HepG2 (cell line): ENCODE results near the gene OTUD7B. TPM values are rescaled to one million over a fixed set of nuclear protein-coding genes. Genes with fewer than 3 reads are reported as not detected.
A peak's percentile ranks its signal among the peaks of the same experiment; 100 is the strongest.

Experiments used
- ATF7-NPFF ChIP-seq: sonication (generic); formaldehyde crosslinking; IDR thresholded peaks from 2 replicates; pipeline ENCODE4 v1.8.1; 2023; ENCODE audit warnings: mild to moderate bottlenecking, low read depth, missing genetic modification reagents, moderate library complexity
- ATM ChIP-seq: fragments of 450-650 bp; IDR thresholded peaks from 2 replicates; pipeline ENCODE4 v1.7.1; 2017; ENCODE audit warnings: mild to moderate bottlenecking, borderline replicate concordance
- HNRNPUL1 ChIP-seq: fragments of 200-400 bp; formaldehyde crosslinking; IDR thresholded peaks from 2 replicates; pipeline ENCODE4 v1.6.1; 2017; ENCODE audit warnings: low read depth, mild to moderate bottlenecking, low read length, moderate library complexity
- NFYC ChIP-seq: IDR thresholded peaks from 2 replicates; pipeline ENCODE4 v1.6.1; 2016; ENCODE audit warnings: missing genetic modification reagents, missing compliant biosample characterization
- NRL ChIP-seq: sonication (generic); formaldehyde crosslinking; IDR thresholded peaks from 2 replicates; pipeline ENCODE4 v1.5.0; 2020; ENCODE audit warnings: missing genetic modification reagents, mild to moderate bottlenecking, moderate library complexity, borderline replicate concordance
- PCBP1 ChIP-seq: fragments of 200-400 bp; formaldehyde crosslinking; IDR thresholded peaks from 2 replicates; pipeline ENCODE4 v1.6.1; 2017; ENCODE audit warnings: mild to moderate bottlenecking, low read depth, low read length, borderline replicate concordance
- POLR2AphosphoS2 ChIP-seq: IDR thresholded peaks from 2 replicates; pipeline ENCODE4 v1.6.1; 2011; ENCODE audit warnings: low read depth, low read length, improper control_type of control experiment
- PRPF4 ChIP-seq: fragments of 200-400 bp; formaldehyde crosslinking; IDR thresholded peaks from 2 replicates; pipeline ENCODE4 v1.6.1; 2016; ENCODE audit warnings: low read length, low read depth; ENCODE audit not compliant: poor library complexity, severe bottlenecking
- RAD51 ChIP-seq: fragments of 450-650 bp; IDR thresholded peaks from 2 replicates; pipeline ENCODE4 v1.6.1; 2016; ENCODE audit warnings: borderline replicate concordance
- SNAI1 ChIP-seq: sonication (generic); formaldehyde crosslinking; IDR thresholded peaks from 2 replicates; pipeline ENCODE4 v1.5.0; 2020; ENCODE audit warnings: mild to moderate bottlenecking, missing genetic modification reagents, borderline replicate concordance
- TOE1 ChIP-seq: sonication (generic); formaldehyde crosslinking; IDR thresholded peaks from 2 replicates; pipeline ENCODE4 v1.4.0; 2020; ENCODE audit warnings: mild to moderate bottlenecking, missing genetic modification reagents
- TSC22D2 ChIP-seq: sonication (generic); formaldehyde crosslinking; IDR thresholded peaks from 2 replicates; pipeline ENCODE4 v1.5.1; 2020; ENCODE audit warnings: missing genetic modification reagents, mild to moderate bottlenecking, borderline replicate concordance
- YY1 ChIP-seq: IDR thresholded peaks from 2 replicates; pipeline ENCODE4 v1.6.1; 2011; ENCODE audit warnings: low read length, low read depth, moderate library complexity, mild to moderate bottlenecking; ENCODE audit not compliant: insufficient read depth, insufficient replicate concordance
- ZFP62 ChIP-seq: sonication (generic); formaldehyde crosslinking; IDR thresholded peaks from 2 replicates; pipeline ENCODE4 v1.4.0; 2020; ENCODE audit warnings: missing genetic modification reagents
- ZNF20 ChIP-seq: sonication (generic); formaldehyde crosslinking; IDR thresholded peaks from 2 replicates; pipeline ENCODE4 v1.4.0; 2020; ENCODE audit warnings: mild to moderate bottlenecking, moderate library complexity, missing genetic modification reagents
- ZNF230 ChIP-seq: sonication (generic); formaldehyde crosslinking; IDR thresholded peaks from 2 replicates; pipeline ENCODE4 v1.4.0; 2020; ENCODE audit warnings: mild to moderate bottlenecking, missing genetic modification reagents
- ZNF274 ChIP-seq: sonication (generic); formaldehyde crosslinking; IDR thresholded peaks from 2 replicates; pipeline ENCODE4 v1.5.1; 2020; ENCODE audit warnings: mild to moderate bottlenecking, missing genetic modification reagents
- ZNF558 ChIP-seq: sonication (generic); formaldehyde crosslinking; IDR thresholded peaks from 2 replicates; pipeline ENCODE4 v1.9.0; 2022; ENCODE audit warnings: mild to moderate bottlenecking, missing genetic modification reagents, borderline replicate concordance
- ZNF609 ChIP-seq: sonication (generic); formaldehyde crosslinking; IDR thresholded peaks from 2 replicates; pipeline ENCODE4 v1.4.0; 2020; ENCODE audit warnings: mild to moderate bottlenecking, missing genetic modification reagents, borderline replicate concordance
- ZNF660 ChIP-seq: sonication (generic); formaldehyde crosslinking; IDR thresholded peaks from 2 replicates; pipeline ENCODE4 v1.5.1; 2020; ENCODE audit warnings: mild to moderate bottlenecking, low read depth, missing genetic modification reagents, borderline replicate concordance
- polyA plus RNA-seq, 8 experiments: library from polyadenylated mRNA; depleted of rRNA in 3 of 8; stranded (reverse) in 7 of 8; unstranded in 1 of 8; fragments of >200 nt; fragmentation: Illumina TruSeq in 4 of 8; extraction: Trizol in 4 of 8; gene quantifications; 2 replicates each; pipeline versions ENCODE4 v1.2.1 to v1.2.3, GENCODE V29; 2011 to 2016; ENCODE audit warnings: low read depth in 4 of 8, missing spikeins in 1 of 8, mixed read lengths in 1 of 8; ENCODE audit not compliant: insufficient read depth in 1 of 8
- total RNA-seq, 5 experiments: library from RNA; depleted of rRNA; stranded (reverse); fragments of >200 nt; fragmentation: Illumina TruSeq; extraction: Trizol; gene quantifications; 2 replicates each; pipeline ENCODE4 v1.2.3, GENCODE V29; 2016; ENCODE audit warnings: low read depth in 1 of 5
- TF ChIP-seq, protein P1 (sequence below): sonication (generic); formaldehyde crosslinking; IDR thresholded peaks from 2 replicates; pipeline ENCODE4 v1.4.0; 2020; ENCODE audit warnings: mild to moderate bottlenecking, missing genetic modification reagents, borderline replicate concordance
- TF ChIP-seq, protein P2 (sequence below): sonication (generic); formaldehyde crosslinking; IDR thresholded peaks from 2 replicates; pipeline ENCODE4 v1.5.0; 2020; ENCODE audit warnings: missing genetic modification reagents

The OTUD7B gene
- total and polyA plus RNA-seq, 2 of the 13 experiments (the other 11 are each of a cell fraction or from before 2014, with no cell fraction given) = 5.1 to 11.2 TPM

- TF ChIP-seq YY1 (peak; percentile 72), ATF7-NPFF (CRISPR knock-in tag) (no peak), SNAI1 (no peak), NRL (CRISPR knock-in tag) (no peak), TSC22D2 (no peak), ATM (no peak), POLR2AphosphoS2 (no peak), ZNF20 (CRISPR knock-in tag) (no peak), ZNF274 (CRISPR knock-in tag) (no peak), RAD51 (no peak), ZNF660 (CRISPR knock-in tag) (no peak), PCBP1 (no peak), PRPF4 (no peak), ZNF609 (CRISPR knock-in tag) (no peak), HNRNPUL1 (no peak), ZNF558 (CRISPR knock-in tag) (no peak), NFYC (CRISPR knock-in tag) (no peak), TOE1 (CRISPR knock-in tag) (no peak), ZNF230 (no peak), ZFP62 (CRISPR knock-in tag) (no peak)
- TF ChIP-seq, protein P1, sequence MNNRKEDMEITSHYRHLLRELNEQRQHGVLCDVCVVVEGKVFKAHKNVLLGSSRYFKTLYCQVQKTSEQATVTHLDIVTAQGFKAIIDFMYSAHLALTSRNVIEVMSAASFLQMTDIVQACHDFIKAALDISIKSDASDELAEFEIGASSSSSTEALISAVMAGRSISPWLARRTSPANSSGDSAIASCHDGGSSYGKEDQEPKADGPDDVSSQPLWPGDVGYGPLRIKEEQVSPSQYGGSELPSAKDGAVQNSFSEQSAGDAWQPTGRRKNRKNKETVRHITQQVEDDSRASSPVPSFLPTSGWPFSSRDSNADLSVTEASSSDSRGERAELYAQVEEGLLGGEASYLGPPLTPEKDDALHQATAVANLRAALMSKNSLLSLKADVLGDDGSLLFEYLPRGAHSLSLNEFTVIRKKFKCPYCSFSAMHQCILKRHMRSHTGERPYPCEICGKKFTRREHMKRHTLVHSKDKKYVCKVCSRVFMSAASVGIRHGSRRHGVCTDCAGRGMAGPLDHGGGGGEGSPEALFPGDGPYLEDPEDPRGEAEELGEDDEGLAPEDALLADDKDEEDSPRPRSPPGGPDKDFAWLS = no peak
- TF ChIP-seq, protein P2, sequence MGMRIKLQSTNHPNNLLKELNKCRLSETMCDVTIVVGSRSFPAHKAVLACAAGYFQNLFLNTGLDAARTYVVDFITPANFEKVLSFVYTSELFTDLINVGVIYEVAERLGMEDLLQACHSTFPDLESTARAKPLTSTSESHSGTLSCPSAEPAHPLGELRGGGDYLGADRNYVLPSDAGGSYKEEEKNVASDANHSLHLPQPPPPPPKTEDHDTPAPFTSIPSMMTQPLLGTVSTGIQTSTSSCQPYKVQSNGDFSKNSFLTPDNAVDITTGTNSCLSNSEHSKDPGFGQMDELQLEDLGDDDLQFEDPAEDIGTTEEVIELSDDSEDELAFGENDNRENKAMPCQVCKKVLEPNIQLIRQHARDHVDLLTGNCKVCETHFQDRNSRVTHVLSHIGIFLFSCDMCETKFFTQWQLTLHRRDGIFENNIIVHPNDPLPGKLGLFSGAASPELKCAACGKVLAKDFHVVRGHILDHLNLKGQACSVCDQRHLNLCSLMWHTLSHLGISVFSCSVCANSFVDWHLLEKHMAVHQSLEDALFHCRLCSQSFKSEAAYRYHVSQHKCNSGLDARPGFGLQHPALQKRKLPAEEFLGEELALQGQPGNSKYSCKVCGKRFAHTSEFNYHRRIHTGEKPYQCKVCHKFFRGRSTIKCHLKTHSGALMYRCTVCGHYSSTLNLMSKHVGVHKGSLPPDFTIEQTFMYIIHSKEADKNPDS (CRISPR knock-in tag) = no peak
These were observed 122.1 kb downstream of the OTUD7B start (continued) for GRCh38 chr1:149888247-149888998.
